Stimulated activated CD8-positive, alpha-beta memory T cell treated with anti-CD3 and anti-CD28 coated beads, Interleukin-7, amount 100 ng/mL, for 1 hour (primary cell): ENCODE measurements around the gene RERG.

Source experiments
- DNase-seq, 2 donors: peaks; one replicate each; pipeline ENCODE4 v3.0.0-alpha.2; 2020; ENCODE audit warnings: low read depth in 2 of 2

Gene RERG

GRCh38 chr12:15218794-15219193 is 2.4 kb downstream of the RERG start:
- no peak for DNase-seq

- DNase-seq = no peak
These were observed 5.0 kb downstream of the RERG start for GRCh38 chr12:15216036-15216889.

- DNase-seq = no peak
These were observed 6.2 kb downstream of the RERG start for GRCh38 chr12:15214851-15215601.

- no peak for DNase-seq
These were observed 8.3 kb downstream of the RERG start for GRCh38 chr12:15212930-15213329.

- no peak for DNase-seq
These were observed 11.4 kb downstream of the RERG start for GRCh38 chr12:15209782-15210181.

GRCh38 chr12:15208871-15209656 is 12.2 kb downstream of the RERG start:
- no peak for DNase-seq

GRCh38 chr12:15208140-15208539 is 13.1 kb downstream of the RERG start:
- no peak for DNase-seq

GRCh38 chr12:15206831-15207389 is 14.3 kb downstream of the RERG start:
- DNase-seq = no peak

GRCh38 chr12:15206338-15206737 is 14.9 kb downstream of the RERG start:
- no peak for DNase-seq

- no peak for DNase-seq
These were observed 15.7 kb downstream of the RERG start for GRCh38 chr12:15205341-15206010.

GRCh38 chr12:15201456-15201855 is 19.8 kb downstream of the RERG start:
- DNase-seq = no peak

GRCh38 chr12:15201056-15201455 is 20.2 kb downstream of the RERG start:
- no peak for DNase-seq

- DNase-seq = no peak
These were observed 20.6 kb downstream of the RERG start for GRCh38 chr12:15200641-15201040.

- no peak for DNase-seq
These were observed 21.3 kb downstream of the RERG start for GRCh38 chr12:15199930-15200329.

- no peak for DNase-seq
These were observed 24.3 kb downstream of the RERG start for GRCh38 chr12:15196678-15197505.

GRCh38 chr12:15196221-15196620 is 25.0 kb downstream of the RERG start:
- DNase-seq = no peak

- DNase-seq = no peak
These were observed 26.5 kb downstream of the RERG start for GRCh38 chr12:15194456-15195368.

- DNase-seq = no peak
These were observed 27.3 kb downstream of the RERG start for GRCh38 chr12:15193946-15194345.

GRCh38 chr12:15192720-15193119 is 28.5 kb downstream of the RERG start:
- no peak for DNase-seq
